GM12878 (cell line): ENCODE measurements around the gene TLE3. TPM values are rescaled to one million over a fixed set of nuclear protein-coding genes. Genes with fewer than 3 reads are reported as not detected.
A peak's percentile ranks its signal among the peaks of the same experiment; 100 is the strongest.

Experiments used
- BHLHE40 ChIP-seq, 2 experiments: fragments of 450-650 bp in 1 of 2; IDR thresholded peaks; 2 replicates each; pipeline ENCODE4 v1.6.1; 2011 to 2017; ENCODE audit warnings: low read depth in 2 of 2, borderline replicate concordance in 1 of 2, improper control_type of control experiment in 1 of 2, low read length in 1 of 2, mild to moderate bottlenecking in 1 of 2
- EGR1 ChIP-seq, 2 experiments: IDR thresholded peaks; 1 replicate in 1 of 2; 2 replicates in 1 of 2; pipeline ENCODE4 v1.6.1; 2011 to 2012; ENCODE audit warnings: low read depth in 2 of 2, low read length in 2 of 2, borderline replicate concordance in 1 of 2, mild to moderate bottlenecking in 1 of 2, moderate library complexity in 1 of 2
- HDAC2 ChIP-seq: fragments of 200-600 bp; sonication (generic); IDR thresholded peaks from 2 replicates; pipeline ENCODE4 v1.6.1; 2017
- IKZF1 ChIP-seq: fragments of 450-650 bp; conservative IDR thresholded peaks from 2 replicates; pipeline ENCODE4 v1.6.1; 2017; ENCODE audit warnings: antibody characterized with exemption, mild to moderate bottlenecking
- MTA3 ChIP-seq: IDR thresholded peaks from 2 replicates; pipeline ENCODE4 v1.6.1; 2012; ENCODE audit warnings: low read length, inconsistent platforms, borderline replicate concordance
- MXI1 ChIP-seq: fragments of 150-350 bp; IDR thresholded peaks from 2 replicates; pipeline ENCODE4 v1.6.1; 2011; ENCODE audit warnings: low read depth, mild to moderate bottlenecking, inconsistent platforms, low read length, improper control_type of control experiment
- POLR2AphosphoS2 ChIP-seq: IDR thresholded peaks from 2 replicates; pipeline ENCODE4 v1.6.1; 2011; ENCODE audit warnings: low read depth, mild to moderate bottlenecking, low read length, improper control_type of control experiment, moderate library complexity
- SUZ12 ChIP-seq: fragments of 200-600 bp; sonication (generic); IDR thresholded peaks from one replicate; pipeline ENCODE4 v1.6.1; 2018; ENCODE audit warnings: antibody characterized with exemption, mild to moderate bottlenecking; ENCODE audit not compliant: unreplicated experiment
- TCF7 ChIP-seq: IDR thresholded peaks from 2 replicates; pipeline ENCODE4 v1.6.1; 2014; ENCODE audit warnings: antibody characterized with exemption, borderline replicate concordance
- ZNF24 ChIP-seq: fragments of 450-650 bp; IDR thresholded peaks from 2 replicates; pipeline ENCODE4 v1.6.1; 2017; ENCODE audit warnings: antibody characterized with exemption, mild to moderate bottlenecking
- ZSCAN29 ChIP-seq: fragments of 450-650 bp; IDR thresholded peaks from 2 replicates; pipeline ENCODE4 v1.6.1; 2017; ENCODE audit warnings: mild to moderate bottlenecking, moderate library complexity
- polyA plus RNA-seq, 11 experiments: library from polyadenylated mRNA; depleted of rRNA in 4 of 11; unstranded in 6 of 11; stranded (reverse) in 5 of 11; fragments of >200 nt; fragmentation: Nextera tagmentation in 4 of 11; fragmentation: Illumina TruSeq in 1 of 11; extraction: Ambion mirVana in 4 of 11; extraction: Trizol in 1 of 11; gene quantifications; 1 replicate in 1 of 11; 2 replicates in 10 of 11; pipeline versions ENCODE4 v1.2.1 to v1.2.3, GENCODE V29; 2011 to 2016; ENCODE audit warnings: inconsistent platforms in 2 of 11, missing spikeins in 2 of 11, low read depth in 1 of 11
- total RNA-seq, 4 experiments: library from RNA; depleted of rRNA in 3 of 4; stranded (reverse); fragments of >200 nt in 3 of 4; fragmentation: Illumina TruSeq in 1 of 4; extraction: Trizol in 1 of 4; gene quantifications; 2 replicates each; pipeline versions ENCODE4 v1.2.1 to v1.2.3, GENCODE V29; 2013 to 2021
- TF ChIP-seq, protein P1 (sequence below): fragments of 450-650 bp; formaldehyde crosslinking; IDR thresholded peaks from 2 replicates; pipeline ENCODE4 v1.4.0; 2020; ENCODE audit warnings: mild to moderate bottlenecking, moderate library complexity
- TF ChIP-seq, protein P2 (sequence below), 3 experiments: IDR thresholded peaks in 2 of 3; conservative IDR thresholded peaks in 1 of 3; 2 replicates each; pipeline ENCODE4 v1.5.1; 2011; ENCODE audit warnings: low read depth in 3 of 3, low read length in 3 of 3, mild to moderate bottlenecking in 3 of 3, control low read depth in 2 of 3, moderate library complexity in 2 of 3, inconsistent platforms in 1 of 3, mixed read lengths in 1 of 3; ENCODE audit not compliant: control insufficient read depth in 2 of 3, insufficient read depth in 1 of 3; ENCODE audit errors: extremely low read depth in 1 of 3

TLE3 gene
- total and polyA plus RNA-seq, 10 of the 15 experiments (the other 5 are each of a cell fraction or from before 2014, with no cell fraction given): 1.2 to 65.5 (median 9.7) TPM

DNA sequence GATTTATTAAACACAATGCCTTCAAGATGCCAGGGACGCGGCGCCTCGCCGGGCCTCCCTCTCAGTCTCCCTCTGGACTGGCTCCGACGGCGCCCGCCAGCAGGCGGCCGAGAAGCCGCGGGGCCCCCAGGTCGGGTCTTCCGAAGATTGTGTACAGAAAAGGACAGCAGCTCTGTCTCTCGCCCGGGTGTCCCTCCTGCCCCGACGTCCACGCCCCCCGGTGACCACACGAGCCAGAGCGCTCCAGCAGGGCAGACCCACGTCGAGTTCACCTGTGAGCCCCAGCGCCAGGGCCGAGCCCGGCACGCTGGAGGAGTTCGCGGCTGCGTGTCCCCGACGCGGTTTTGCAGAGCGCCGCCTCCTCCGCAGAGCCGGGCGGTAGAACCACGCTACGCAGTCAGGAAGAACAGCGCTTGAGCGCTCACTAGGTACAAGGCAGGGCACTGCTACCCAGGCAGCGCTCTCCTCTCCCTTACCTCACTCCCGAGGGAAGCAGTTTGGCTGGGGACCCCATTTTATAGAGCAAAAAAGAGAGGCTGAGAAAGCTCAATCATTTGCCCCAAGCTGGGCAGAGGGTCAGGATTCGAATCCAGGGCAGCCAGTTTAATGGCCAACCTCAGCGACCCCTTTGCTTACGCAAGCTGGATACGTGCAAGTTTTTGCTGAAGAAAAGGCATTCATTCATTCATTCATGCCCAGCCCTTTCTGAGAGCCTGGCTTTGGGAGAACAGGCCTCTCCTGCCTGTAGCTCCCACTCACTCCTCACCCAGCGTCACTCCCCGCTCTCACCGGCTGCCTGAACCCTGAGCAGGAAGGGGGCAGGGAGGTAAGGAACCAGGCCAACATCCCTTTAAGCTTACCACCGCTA, 3.0 kb upstream of the TLE3 start (continued):
- TF ChIP-seq, protein P1, sequence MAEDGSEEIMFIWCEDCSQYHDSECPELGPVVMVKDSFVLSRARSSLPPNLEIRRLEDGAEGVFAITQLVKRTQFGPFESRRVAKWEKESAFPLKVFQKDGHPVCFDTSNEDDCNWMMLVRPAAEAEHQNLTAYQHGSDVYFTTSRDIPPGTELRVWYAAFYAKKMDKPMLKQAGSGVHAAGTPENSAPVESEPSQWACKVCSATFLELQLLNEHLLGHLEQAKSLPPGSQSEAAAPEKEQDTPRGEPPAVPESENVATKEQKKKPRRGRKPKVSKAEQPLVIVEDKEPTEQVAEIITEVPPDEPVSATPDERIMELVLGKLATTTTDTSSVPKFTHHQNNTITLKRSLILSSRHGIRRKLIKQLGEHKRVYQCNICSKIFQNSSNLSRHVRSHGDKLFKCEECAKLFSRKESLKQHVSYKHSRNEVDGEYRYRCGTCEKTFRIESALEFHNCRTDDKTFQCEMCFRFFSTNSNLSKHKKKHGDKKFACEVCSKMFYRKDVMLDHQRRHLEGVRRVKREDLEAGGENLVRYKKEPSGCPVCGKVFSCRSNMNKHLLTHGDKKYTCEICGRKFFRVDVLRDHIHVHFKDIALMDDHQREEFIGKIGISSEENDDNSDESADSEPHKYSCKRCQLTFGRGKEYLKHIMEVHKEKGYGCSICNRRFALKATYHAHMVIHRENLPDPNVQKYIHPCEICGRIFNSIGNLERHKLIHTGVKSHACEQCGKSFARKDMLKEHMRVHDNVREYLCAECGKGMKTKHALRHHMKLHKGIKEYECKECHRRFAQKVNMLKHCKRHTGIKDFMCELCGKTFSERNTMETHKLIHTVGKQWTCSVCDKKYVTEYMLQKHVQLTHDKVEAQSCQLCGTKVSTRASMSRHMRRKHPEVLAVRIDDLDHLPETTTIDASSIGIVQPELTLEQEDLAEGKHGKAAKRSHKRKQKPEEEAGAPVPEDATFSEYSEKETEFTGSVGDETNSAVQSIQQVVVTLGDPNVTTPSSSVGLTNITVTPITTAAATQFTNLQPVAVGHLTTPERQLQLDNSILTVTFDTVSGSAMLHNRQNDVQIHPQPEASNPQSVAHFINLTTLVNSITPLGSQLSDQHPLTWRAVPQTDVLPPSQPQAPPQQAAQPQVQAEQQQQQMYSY (CRISPR knock-in tag): no peak
- TF ChIP-seq SUZ12: no peak
- TF ChIP-seq TCF7: no peak
- no peak for TF ChIP-seq HDAC2
- no peak for TF ChIP-seq EGR1 (IDR thresholded peaks at IDR 0.05; ENCODE audit: borderline replicate concordance in 1 of 2, low read depth in 2 of 2, low read length in 2 of 2)
- no peak for TF ChIP-seq MXI1
- TF ChIP-seq IKZF1: peak; percentile 63
- TF ChIP-seq ZSCAN29: no peak
- peak in 1 of 2 experiments; percentile 44; a peak in 1 of 4 replicates for TF ChIP-seq BHLHE40 (IDR thresholded peaks at IDR 0.05; ENCODE audit: borderline replicate concordance in 1 of 2, low read depth in 2 of 2, low read length in 1 of 2)
- no peak for TF ChIP-seq POLR2AphosphoS2
- no peak for TF ChIP-seq MTA3
- TF ChIP-seq ZNF24: peak; percentile 52; the same call in 1 of the 2 replicates
- TF ChIP-seq, protein P2, sequence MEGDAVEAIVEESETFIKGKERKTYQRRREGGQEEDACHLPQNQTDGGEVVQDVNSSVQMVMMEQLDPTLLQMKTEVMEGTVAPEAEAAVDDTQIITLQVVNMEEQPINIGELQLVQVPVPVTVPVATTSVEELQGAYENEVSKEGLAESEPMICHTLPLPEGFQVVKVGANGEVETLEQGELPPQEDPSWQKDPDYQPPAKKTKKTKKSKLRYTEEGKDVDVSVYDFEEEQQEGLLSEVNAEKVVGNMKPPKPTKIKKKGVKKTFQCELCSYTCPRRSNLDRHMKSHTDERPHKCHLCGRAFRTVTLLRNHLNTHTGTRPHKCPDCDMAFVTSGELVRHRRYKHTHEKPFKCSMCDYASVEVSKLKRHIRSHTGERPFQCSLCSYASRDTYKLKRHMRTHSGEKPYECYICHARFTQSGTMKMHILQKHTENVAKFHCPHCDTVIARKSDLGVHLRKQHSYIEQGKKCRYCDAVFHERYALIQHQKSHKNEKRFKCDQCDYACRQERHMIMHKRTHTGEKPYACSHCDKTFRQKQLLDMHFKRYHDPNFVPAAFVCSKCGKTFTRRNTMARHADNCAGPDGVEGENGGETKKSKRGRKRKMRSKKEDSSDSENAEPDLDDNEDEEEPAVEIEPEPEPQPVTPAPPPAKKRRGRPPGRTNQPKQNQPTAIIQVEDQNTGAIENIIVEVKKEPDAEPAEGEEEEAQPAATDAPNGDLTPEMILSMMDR (IDR thresholded peaks at IDR 0.05 in 2 of 3, conservative IDR thresholded peaks at IDR 0.05 in 1 of 3; ENCODE audit: control insufficient read depth in 2 of 3, extremely low read depth in 1 of 3, insufficient read depth in 1 of 3, low read depth in 3 of 3, low read length in 3 of 3): peak in 2 of 3 experiments; percentile 11 to 34; a peak in 3 of 6 replicates
